H1 (cell line): ENCODE measurements around the gene HS3ST6.
"Not testable (repeated sequence)": the region's sequence is repeated elsewhere in the genome, so short reads cannot be mapped to it uniquely, and the experiment has no call there.

Experiments used
- CHD2 ChIP-seq: IDR thresholded peaks from 2 replicates; pipeline ENCODE4 v1.6.1; 2012; ENCODE audit warnings: low read length, improper control_type of control experiment
- EZH2 ChIP-seq: fragments of 200-600 bp; sonication (generic); IDR thresholded peaks from 2 replicates; pipeline ENCODE4 v1.7.1; 2012; ENCODE audit warnings: low read depth, mild to moderate bottlenecking, moderate library complexity, low read length, inconsistent platforms; ENCODE audit not compliant: severe bottlenecking
- MAFK ChIP-seq: IDR thresholded peaks from 2 replicates; pipeline ENCODE4 v1.6.1; 2012; ENCODE audit warnings: low read depth, mild to moderate bottlenecking, improper control_type of control experiment, low read length
- SIN3A ChIP-seq, 2 experiments: IDR thresholded peaks in 1 of 2; conservative IDR thresholded peaks in 1 of 2; 2 replicates each; pipeline ENCODE4 v1.6.1; 2011 to 2012; ENCODE audit warnings: low read length in 2 of 2, improper control_type of control experiment in 1 of 2, low read depth in 1 of 2, mild to moderate bottlenecking in 1 of 2
- SP2 ChIP-seq: IDR thresholded peaks from 2 replicates; pipeline ENCODE4 v1.6.1; 2012; ENCODE audit warnings: mild to moderate bottlenecking, low read length, inconsistent platforms
- USF2 ChIP-seq: IDR thresholded peaks from 2 replicates; pipeline ENCODE4 v1.6.1; 2011; ENCODE audit warnings: low read length, improper control_type of control experiment
- TF ChIP-seq, protein P1 (sequence below): IDR thresholded peaks from 2 replicates; pipeline ENCODE4 v1.6.1; 2011; ENCODE audit warnings: low read depth, mild to moderate bottlenecking, low read length; ENCODE audit not compliant: insufficient read depth

DNA sequence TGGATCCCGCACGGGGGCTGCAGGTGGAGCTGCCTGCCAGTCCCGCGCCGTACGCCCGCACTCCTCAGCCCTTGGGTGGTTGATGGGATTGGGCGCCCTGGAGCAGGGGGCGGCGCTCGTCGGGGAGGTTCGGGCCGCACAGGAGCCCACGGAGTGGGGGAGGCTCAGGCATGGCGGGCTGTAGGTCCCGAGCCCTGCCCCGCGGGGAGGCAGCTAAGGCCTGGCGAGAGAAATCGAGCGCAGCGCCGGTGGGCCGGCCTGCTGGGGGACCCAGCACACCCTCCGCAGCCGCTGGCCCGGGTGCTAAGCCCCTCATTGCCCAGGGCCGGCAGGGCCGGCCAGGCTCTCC is 39.9 kb upstream of the HS3ST6 start:
- TF ChIP-seq EZH2; SIN3A (conservative IDR thresholded peaks at IDR 0.05 in 1 of 2, IDR thresholded peaks at IDR 0.05 in 1 of 2; ENCODE audit: low read depth in 1 of 2, low read length in 2 of 2); CHD2; MAFK; SP2; USF2: not testable (repeated sequence)
- TF ChIP-seq, protein P1, sequence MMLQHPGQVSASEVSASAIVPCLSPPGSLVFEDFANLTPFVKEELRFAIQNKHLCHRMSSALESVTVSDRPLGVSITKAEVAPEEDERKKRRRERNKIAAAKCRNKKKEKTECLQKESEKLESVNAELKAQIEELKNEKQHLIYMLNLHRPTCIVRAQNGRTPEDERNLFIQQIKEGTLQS = not testable (repeated sequence)
